A549 treated with dexamethasone at 1 μM for 4 hours (cell line): ENCODE results near the gene XRCC3. TPM values are rescaled to one million over a fixed set of nuclear protein-coding genes. Genes with fewer than 3 reads are reported as not detected.

Experiments used
- total RNA-seq: library from RNA; stranded (reverse); fragments of 200-300 nt; extraction: Qiagen RNA extraction; gene quantifications from 5 replicates; pipeline ENCODE4 v1.2.3, GENCODE V29; 2022

Gene XRCC3
- 27.4 to 30.3 TPM (median 28.4 TPM) in 5 replicates for total RNA-seq

DNA sequence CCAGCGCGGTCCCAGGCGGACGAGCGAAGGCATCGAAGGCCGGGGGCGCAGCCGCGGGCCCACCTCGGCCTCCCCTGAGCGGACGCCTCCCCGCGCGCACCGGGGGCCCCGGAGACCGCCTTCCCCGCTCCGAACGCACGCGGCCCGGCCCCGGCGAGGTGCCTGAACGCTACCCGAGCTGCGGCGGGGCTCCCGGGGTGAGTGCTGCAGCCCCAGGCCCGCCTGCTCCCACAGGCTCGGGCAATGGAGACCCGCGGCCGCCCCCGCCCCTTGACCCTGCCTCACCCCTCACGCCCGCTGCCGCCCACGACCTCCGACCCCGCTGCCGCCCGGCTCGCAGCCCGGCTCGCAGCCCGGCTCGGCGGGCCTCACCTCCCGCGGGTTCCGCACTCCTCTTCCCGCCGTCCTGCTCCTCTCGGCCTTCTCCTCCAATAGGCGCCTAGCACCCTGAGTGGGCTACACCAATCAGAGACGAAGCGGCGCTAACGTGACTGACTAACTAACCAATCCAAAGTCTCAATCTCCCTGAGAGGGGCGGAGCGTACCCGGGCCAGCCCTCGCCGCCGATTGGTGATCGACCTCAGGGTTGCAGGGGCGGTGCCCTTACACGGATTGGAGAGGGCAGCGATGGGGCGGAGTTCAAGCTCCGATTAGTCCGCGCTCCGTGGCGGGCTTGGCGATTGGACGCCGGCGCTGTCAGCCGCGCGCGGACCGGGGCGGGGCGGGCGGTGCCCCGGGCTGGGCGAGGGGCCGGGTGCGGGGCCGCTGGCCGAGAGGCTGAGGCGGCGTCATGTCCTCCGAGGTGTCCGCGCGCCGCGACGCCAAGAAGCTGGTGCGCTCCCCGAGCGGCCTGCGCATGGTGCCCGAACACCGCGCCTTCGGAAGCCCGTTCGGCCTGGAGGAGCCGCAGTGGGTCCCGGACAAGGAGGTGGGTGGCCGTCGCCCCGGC is at the start of gene XRCC3, which contains the start of gene ZFYVE21:
Gene XRCC3, minus strand, starts transcription at position 400 of the 949 bp plus-strand sequence. CDS start 4,364 bp downstream, outside the sequence.
Gene ZFYVE21, plus strand, starts transcription at position 759 of the 949 bp plus-strand sequence. Its CDS starts 32 bp downstream, at position 791.

Other genes with a start within 250 kb of the XRCC3 start
- 157 to 230 TPM (median 213 TPM) in 5 replicates for gene CKB, start 192.6 kb downstream of the XRCC3 start, total RNA-seq
- gene TRMT61A, start 186.3 kb downstream of the XRCC3 start, total RNA-seq, result 18.3 to 27.2 TPM (median 24.7 TPM) in 5 replicates
- 24.5 to 31.4 TPM (median 26.1 TPM) in 5 replicates for gene BAG5, start 152.8 kb downstream of the XRCC3 start, total RNA-seq
- 46.1 to 51.9 TPM (median 48.8 TPM) in 5 replicates for gene COA8, start 152.5 kb downstream of the XRCC3 start, total RNA-seq
- gene KLC1, start 86.2 kb downstream of the XRCC3 start, total RNA-seq, result 79.5 to 116 TPM (median 93.7 TPM) in 5 replicates
- gene ZFYVE21, start 359 bp upstream of the XRCC3 start, total RNA-seq, result 35.4 to 46.9 TPM (median 42.6 TPM) in 5 replicates
- 5.2 to 7.4 TPM (median 6.0 TPM) in 5 replicates for gene PPP1R13B, start 132.1 kb upstream of the XRCC3 start, total RNA-seq
- gene TDRD9, start 213.0 kb upstream of the XRCC3 start, total RNA-seq, result 0.15 to 0.34 TPM (median 0.23 TPM) in 5 replicates
- gene RD3L, start 227.1 kb upstream of the XRCC3 start, total RNA-seq, result not detected in 5 replicates